H1 (cell line): ENCODE data around the gene GALNT4. TPM values are rescaled to one million over a fixed set of nuclear protein-coding genes. Genes with fewer than 3 reads are reported as not detected.

ENCODE experiments used
- RNF2 ChIP-seq: fragments of 200-900, 300-1000 bp; sonication (generic); IDR thresholded peaks from 2 replicates; pipeline ENCODE4 v1.7.1; 2016; ENCODE audit warnings: borderline replicate concordance, low read depth, mild to moderate bottlenecking, antibody characterized with exemption, low read length; ENCODE audit not compliant: poor library complexity, severe bottlenecking; ENCODE audit errors: missing control alignments
- polyA plus RNA-seq, 7 experiments: library from polyadenylated mRNA; depleted of rRNA in 3 of 7; stranded (reverse) in 5 of 7; unstranded in 2 of 7; fragments of >200 nt in 5 of 7; fragments of 200-250 nt in 2 of 7; gene quantifications; 1 replicate in 5 of 7; 2 replicates in 1 of 7; 4 replicates in 1 of 7; pipeline versions ENCODE4 v1.2.1 to v1.2.3, GENCODE V29; 2011 to 2013; ENCODE audit warnings: missing spikeins in 2 of 7, mixed read lengths in 2 of 7
- total RNA-seq: library from RNA; stranded (reverse); fragmentation: NEBNext Ultra II Directional; extraction: Animal tissue kit (Norgen Biotek cat#: 25700); gene quantifications from 2 replicates; pipeline ENCODE4 v1.2.1, GENCODE V29; 2021
- TF ChIP-seq, protein P1 (sequence below): fragments of 300-600 bp; sonication (generic); IDR thresholded peaks from 2 replicates; pipeline ENCODE4 v1.7.1; 2012; ENCODE audit warnings: low read length, moderate library complexity, mild to moderate bottlenecking, inconsistent platforms; ENCODE audit not compliant: insufficient replicate concordance

Gene GALNT4
- total and polyA plus RNA-seq, 2 of the 8 experiments (the other 6 are each of a cell fraction or from before 2014, with no cell fraction given) = 0.45 to 3.3 TPM

GRCh38 chr12:89538897-89539296, 14.3 kb upstream of the GALNT4 start (continued):
- TF ChIP-seq, protein P1, sequence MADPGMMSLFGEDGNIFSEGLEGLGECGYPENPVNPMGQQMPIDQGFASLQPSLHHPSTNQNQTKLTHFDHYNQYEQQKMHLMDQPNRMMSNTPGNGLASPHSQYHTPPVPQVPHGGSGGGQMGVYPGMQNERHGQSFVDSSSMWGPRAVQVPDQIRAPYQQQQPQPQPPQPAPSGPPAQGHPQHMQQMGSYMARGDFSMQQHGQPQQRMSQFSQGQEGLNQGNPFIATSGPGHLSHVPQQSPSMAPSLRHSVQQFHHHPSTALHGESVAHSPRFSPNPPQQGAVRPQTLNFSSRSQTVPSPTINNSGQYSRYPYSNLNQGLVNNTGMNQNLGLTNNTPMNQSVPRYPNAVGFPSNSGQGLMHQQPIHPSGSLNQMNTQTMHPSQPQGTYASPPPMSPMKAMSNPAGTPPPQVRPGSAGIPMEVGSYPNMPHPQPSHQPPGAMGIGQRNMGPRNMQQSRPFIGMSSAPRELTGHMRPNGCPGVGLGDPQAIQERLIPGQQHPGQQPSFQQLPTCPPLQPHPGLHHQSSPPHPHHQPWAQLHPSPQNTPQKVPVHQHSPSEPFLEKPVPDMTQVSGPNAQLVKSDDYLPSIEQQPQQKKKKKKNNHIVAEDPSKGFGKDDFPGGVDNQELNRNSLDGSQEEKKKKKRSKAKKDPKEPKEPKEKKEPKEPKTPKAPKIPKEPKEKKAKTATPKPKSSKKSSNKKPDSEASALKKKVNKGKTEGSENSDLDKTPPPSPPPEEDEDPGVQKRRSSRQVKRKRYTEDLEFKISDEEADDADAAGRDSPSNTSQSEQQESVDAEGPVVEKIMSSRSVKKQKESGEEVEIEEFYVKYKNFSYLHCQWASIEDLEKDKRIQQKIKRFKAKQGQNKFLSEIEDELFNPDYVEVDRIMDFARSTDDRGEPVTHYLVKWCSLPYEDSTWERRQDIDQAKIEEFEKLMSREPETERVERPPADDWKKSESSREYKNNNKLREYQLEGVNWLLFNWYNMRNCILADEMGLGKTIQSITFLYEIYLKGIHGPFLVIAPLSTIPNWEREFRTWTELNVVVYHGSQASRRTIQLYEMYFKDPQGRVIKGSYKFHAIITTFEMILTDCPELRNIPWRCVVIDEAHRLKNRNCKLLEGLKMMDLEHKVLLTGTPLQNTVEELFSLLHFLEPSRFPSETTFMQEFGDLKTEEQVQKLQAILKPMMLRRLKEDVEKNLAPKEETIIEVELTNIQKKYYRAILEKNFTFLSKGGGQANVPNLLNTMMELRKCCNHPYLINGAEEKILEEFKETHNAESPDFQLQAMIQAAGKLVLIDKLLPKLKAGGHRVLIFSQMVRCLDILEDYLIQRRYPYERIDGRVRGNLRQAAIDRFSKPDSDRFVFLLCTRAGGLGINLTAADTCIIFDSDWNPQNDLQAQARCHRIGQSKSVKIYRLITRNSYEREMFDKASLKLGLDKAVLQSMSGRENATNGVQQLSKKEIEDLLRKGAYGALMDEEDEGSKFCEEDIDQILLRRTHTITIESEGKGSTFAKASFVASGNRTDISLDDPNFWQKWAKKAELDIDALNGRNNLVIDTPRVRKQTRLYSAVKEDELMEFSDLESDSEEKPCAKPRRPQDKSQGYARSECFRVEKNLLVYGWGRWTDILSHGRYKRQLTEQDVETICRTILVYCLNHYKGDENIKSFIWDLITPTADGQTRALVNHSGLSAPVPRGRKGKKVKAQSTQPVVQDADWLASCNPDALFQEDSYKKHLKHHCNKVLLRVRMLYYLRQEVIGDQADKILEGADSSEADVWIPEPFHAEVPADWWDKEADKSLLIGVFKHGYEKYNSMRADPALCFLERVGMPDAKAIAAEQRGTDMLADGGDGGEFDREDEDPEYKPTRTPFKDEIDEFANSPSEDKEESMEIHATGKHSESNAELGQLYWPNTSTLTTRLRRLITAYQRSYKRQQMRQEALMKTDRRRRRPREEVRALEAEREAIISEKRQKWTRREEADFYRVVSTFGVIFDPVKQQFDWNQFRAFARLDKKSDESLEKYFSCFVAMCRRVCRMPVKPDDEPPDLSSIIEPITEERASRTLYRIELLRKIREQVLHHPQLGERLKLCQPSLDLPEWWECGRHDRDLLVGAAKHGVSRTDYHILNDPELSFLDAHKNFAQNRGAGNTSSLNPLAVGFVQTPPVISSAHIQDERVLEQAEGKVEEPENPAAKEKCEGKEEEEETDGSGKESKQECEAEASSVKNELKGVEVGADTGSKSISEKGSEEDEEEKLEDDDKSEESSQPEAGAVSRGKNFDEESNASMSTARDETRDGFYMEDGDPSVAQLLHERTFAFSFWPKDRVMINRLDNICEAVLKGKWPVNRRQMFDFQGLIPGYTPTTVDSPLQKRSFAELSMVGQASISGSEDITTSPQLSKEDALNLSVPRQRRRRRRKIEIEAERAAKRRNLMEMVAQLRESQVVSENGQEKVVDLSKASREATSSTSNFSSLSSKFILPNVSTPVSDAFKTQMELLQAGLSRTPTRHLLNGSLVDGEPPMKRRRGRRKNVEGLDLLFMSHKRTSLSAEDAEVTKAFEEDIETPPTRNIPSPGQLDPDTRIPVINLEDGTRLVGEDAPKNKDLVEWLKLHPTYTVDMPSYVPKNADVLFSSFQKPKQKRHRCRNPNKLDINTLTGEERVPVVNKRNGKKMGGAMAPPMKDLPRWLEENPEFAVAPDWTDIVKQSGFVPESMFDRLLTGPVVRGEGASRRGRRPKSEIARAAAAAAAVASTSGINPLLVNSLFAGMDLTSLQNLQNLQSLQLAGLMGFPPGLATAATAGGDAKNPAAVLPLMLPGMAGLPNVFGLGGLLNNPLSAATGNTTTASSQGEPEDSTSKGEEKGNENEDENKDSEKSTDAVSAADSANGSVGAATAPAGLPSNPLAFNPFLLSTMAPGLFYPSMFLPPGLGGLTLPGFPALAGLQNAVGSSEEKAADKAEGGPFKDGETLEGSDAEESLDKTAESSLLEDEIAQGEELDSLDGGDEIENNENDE = no peak
- no peak for TF ChIP-seq RNF2
